Endothelial cell of umbilical vein (primary cell): ENCODE measurements around the gene BCL11B. TPM values are rescaled to one million over a fixed set of nuclear protein-coding genes. Genes with fewer than 3 reads are reported as not detected.

Experiments used
- BruUV-seq: library from RNA; stranded (reverse); fragments of 400-500 nt; replicated peaks from 2 replicates; lab custom pipeline; 2021; lab: Mats Ljungman, UMichigan
- CTCF ChIA-PET: fragments of 300-600, 350-600 bp; sonication (Branson Sonifier 250); formaldehyde crosslinking; loops from one replicate; lab custom pipeline; 2021; ENCODE audit warnings: antibody characterized with exemption, inconsistent platforms; lab: Charles Lee
- POLR2A ChIA-PET: fragments of 300-600, 350-600 bp; sonication (Branson Sonifier 250); formaldehyde crosslinking; loops from one replicate; lab custom pipeline; 2021; ENCODE audit warnings: antibody characterized with exemption, inconsistent platforms; lab: Charles Lee
- DNase-seq: peaks from one replicate; pipeline ENCODE4 v3.0.0-alpha.2; 2011; ENCODE audit warnings: low read depth, low spot score
- FAIRE-seq: peaks from 2 replicates; lab custom pipeline; 2011; peaks lifted over from hg19 to GRCh38; lab: Jason Lieb, UNC
- H2AFZ ChIP-seq: 2 replicates; pipeline ENCODE4 v1.6.0; 2012; ENCODE audit warnings: low read depth, low read length, control low read depth, inconsistent platforms
- H3K27ac ChIP-seq: 2 replicates; pipeline ENCODE4 v1.5.1; 2011; ENCODE audit warnings: low read depth, mild to moderate bottlenecking, control low read depth, low read length, moderate library complexity; ENCODE audit not compliant: insufficient read depth
- H3K27me3 ChIP-seq, 2 experiments: 2 replicates each; pipeline versions ENCODE4 v1.6.0 to v1.6.1; 2011; ENCODE audit warnings: low read length in 2 of 2, mixed read lengths in 1 of 2; ENCODE audit not compliant: control insufficient read depth in 2 of 2, insufficient read depth in 2 of 2
- H3K36me3 ChIP-seq, 2 experiments: 2 replicates in 1 of 2; 3 replicates in 1 of 2; pipeline ENCODE4 v1.5.1; 2011; ENCODE audit warnings: low read length in 2 of 2, mild to moderate bottlenecking in 1 of 2, moderate library complexity in 1 of 2; ENCODE audit not compliant: control insufficient read depth in 2 of 2, insufficient read depth in 2 of 2; ENCODE audit errors: extremely low read depth in 1 of 2
- H3K4me1 ChIP-seq: 3 replicates; pipeline ENCODE4 v1.5.1; 2011; ENCODE audit warnings: mild to moderate bottlenecking, low read length; ENCODE audit not compliant: control insufficient read depth, insufficient read depth; ENCODE audit errors: extremely low read depth
- H3K4me2 ChIP-seq: 2 replicates; pipeline ENCODE4 v1.6.1; 2011; ENCODE audit warnings: low read length, control low read depth, mixed read lengths; ENCODE audit not compliant: insufficient read depth
- H3K4me3 ChIP-seq, 3 experiments: fragments of 200-600 bp in 1 of 3; sonication (generic), shearing (Covaris generic) in 1 of 3; replicated peaks in 1 of 3; 2 replicates each; pipeline ENCODE4 v1.5.1; 2011 to 2016; ENCODE audit warnings: control low read depth in 3 of 3, low read length in 3 of 3, mild to moderate bottlenecking in 2 of 3, inconsistent platforms in 1 of 3, low read depth in 1 of 3, moderate library complexity in 1 of 3; ENCODE audit not compliant: insufficient read depth in 1 of 3
- H3K79me2 ChIP-seq: 2 replicates; pipeline ENCODE4 v1.6.0; 2012; ENCODE audit warnings: low read length, inconsistent platforms; ENCODE audit not compliant: control insufficient read depth, insufficient read depth
- H3K9ac ChIP-seq: replicated peaks from 2 replicates; pipeline ENCODE3; 2011; ENCODE audit warnings: low read length, control low read depth; ENCODE audit not compliant: insufficient read depth; ENCODE audit errors: extremely low read depth
- H3K9me1 ChIP-seq: replicated peaks from 3 replicates; pipeline ENCODE4 v1.6.0; 2011; ENCODE audit warnings: mild to moderate bottlenecking, low read length; ENCODE audit not compliant: control insufficient read depth, insufficient read depth; ENCODE audit errors: extremely low read depth
- H3K9me3 ChIP-seq: replicated peaks from 2 replicates; pipeline ENCODE4 v1.5.1; 2012; ENCODE audit warnings: low read length, inconsistent platforms; ENCODE audit not compliant: control insufficient read depth, insufficient read depth
- H4K20me1 ChIP-seq: replicated peaks from 2 replicates; pipeline ENCODE3; 2011; ENCODE audit warnings: mild to moderate bottlenecking, low read length; ENCODE audit not compliant: control insufficient read depth, insufficient read depth; ENCODE audit errors: extremely low read depth
- EZH2 ChIP-seq: IDR thresholded peaks from 2 replicates; pipeline ENCODE4 v1.6.1; 2012; ENCODE audit warnings: borderline replicate concordance, low read depth, mild to moderate bottlenecking, moderate library complexity, low read length, inconsistent platforms; ENCODE audit not compliant: severe bottlenecking
- FOS ChIP-seq: IDR thresholded peaks from 2 replicates; pipeline ENCODE4 v1.6.1; 2011; ENCODE audit warnings: mild to moderate bottlenecking, low read length, moderate library complexity, borderline replicate concordance; ENCODE audit not compliant: insufficient read depth
- GATA2 ChIP-seq: IDR thresholded peaks from 2 replicates; pipeline ENCODE4 v1.7.0; 2011; ENCODE audit warnings: low read depth, mild to moderate bottlenecking, moderate library complexity, mixed read lengths, low read length; ENCODE audit not compliant: insufficient read length, insufficient read depth
- JUN ChIP-seq: IDR thresholded peaks from 2 replicates; pipeline ENCODE4 v1.6.1; 2011; ENCODE audit warnings: borderline replicate concordance, low read depth; ENCODE audit not compliant: insufficient read length, insufficient read depth
- MYC ChIP-seq: IDR thresholded peaks from one replicate; pipeline ENCODE4 v1.6.1; 2011; ENCODE audit warnings: mild to moderate bottlenecking, low read depth, low read length
- POLR2A ChIP-seq: IDR thresholded peaks from 2 replicates; pipeline ENCODE4 v1.6.1; 2012; ENCODE audit warnings: low read depth, mild to moderate bottlenecking, control low read depth, low read length
- POLR2AphosphoS5 ChIP-seq: IDR thresholded peaks from 2 replicates; pipeline ENCODE4 v1.6.1; 2012; ENCODE audit warnings: low read depth, mild to moderate bottlenecking, control low read depth, low read length, moderate library complexity; ENCODE audit not compliant: insufficient read depth
- dilution Hi-C: fragments of 300-500 bp; cut with MboI; formaldehyde crosslinking; loops from one replicate; pipeline ENCODE4 v1.15.0; 2019; ENCODE audit warnings: low sequenced_read_pairs; ENCODE audit not compliant: extremely low pct_ligation_motif_present
- intact Hi-C: fragments of 100-400 bp; cut with micrococcal nuclease; formaldehyde crosslinking; loops from one replicate; pipeline ENCODE4 v1.10.0; 2022
- polyA plus RNA-seq, 4 experiments: library from polyadenylated mRNA; depleted of rRNA in 3 of 4; stranded (reverse) in 3 of 4; unstranded in 1 of 4; fragments of >200 nt; gene quantifications; 2 replicates each; pipeline versions ENCODE4 v1.2.1 to v1.2.3, GENCODE V29; 2011 to 2012; ENCODE audit warnings: missing spikeins in 1 of 4
- total RNA-seq: library from RNA; stranded (reverse); gene quantifications from 2 replicates; pipeline ENCODE4 v1.2.3, GENCODE V29; 2021
- TF ChIP-seq, protein P1 (sequence below): IDR thresholded peaks from 2 replicates; pipeline ENCODE4 v1.6.1; 2011; ENCODE audit not compliant: insufficient read depth, insufficient read length

The BCL11B gene
- total and polyA plus RNA-seq, 2 donors (not counting 3 experiments of a cell fraction or from before 2014, with no cell fraction given), result 0.03 to 0.07 TPM

DNA sequence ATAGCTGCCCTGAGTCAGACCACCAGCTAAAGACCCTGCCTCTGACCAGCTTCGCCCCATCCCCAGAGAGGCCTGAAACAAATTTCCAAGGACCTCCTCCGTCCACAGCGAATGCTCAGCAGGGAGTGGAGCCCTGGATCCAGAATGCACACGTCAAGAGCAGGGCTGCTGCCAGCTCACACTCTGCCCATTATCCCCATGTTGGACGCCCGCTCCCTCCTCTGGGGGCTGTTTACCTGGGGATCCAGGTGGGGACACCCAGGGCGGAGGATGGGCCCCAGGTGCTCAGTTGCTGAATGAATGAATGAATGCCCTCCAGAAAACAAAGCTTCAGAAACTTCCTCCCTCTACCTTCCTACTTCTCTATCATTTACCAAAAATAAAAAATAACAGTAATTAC lies 18.1 kb downstream of the BCL11B start:
- H3K4me1 ChIP-seq, result no peaks in the 10 kb centered on the region
- no peaks in the 10 kb centered on the region for H3K36me3 ChIP-seq
- H2AFZ ChIP-seq, result no peak overlapping the region
- dilution Hi-C loops (no loop called here), intact Hi-C loops (no loop called here)
- no peak overlapping the region for H3K4me2 ChIP-seq
- no TSS peak for BruUV-seq
- H4K20me1 ChIP-seq, result no peaks in the 10 kb centered on the region
- H3K27me3 ChIP-seq, result no peaks in the 10 kb centered on the region
- H3K9me3 ChIP-seq, result no peaks in the 10 kb centered on the region
- FAIRE-seq (no peak), DNase-seq (no peak)
- ChIA-PET CTCF (interaction anchor here (1.0 to 1.5 kb wide), 2 partner anchors 13 to 14 kb away, joined by 3 to 4 read pairs; no protein-coding TSS in a partner anchor), POLR2A (no interaction called here)
- TF ChIP-seq EZH2 (no peak), POLR2A (no peak), FOS (no peak), MYC (no peak), JUN (no peak), POLR2AphosphoS5 (no peak), GATA2 (no peak)
- TF ChIP-seq, protein P1, sequence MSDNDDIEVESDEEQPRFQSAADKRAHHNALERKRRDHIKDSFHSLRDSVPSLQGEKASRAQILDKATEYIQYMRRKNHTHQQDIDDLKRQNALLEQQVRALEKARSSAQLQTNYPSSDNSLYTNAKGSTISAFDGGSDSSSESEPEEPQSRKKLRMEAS, result no peak
- H3K4me3 ChIP-seq, result no peak overlapping the region
- no peak overlapping the region for H3K27ac ChIP-seq
- H3K9ac ChIP-seq, result no peak overlapping the region
- no peaks in the 10 kb centered on the region for H3K9me1 ChIP-seq
- H3K79me2 ChIP-seq, result no peaks in the 10 kb centered on the region
